Retinal pigment epithelial cell (primary cell): ENCODE data around the gene ALAS1.
A peak's percentile ranks its signal among the peaks of the same experiment; 100 is the strongest.

ENCODE experiments used
- DNase-seq: peaks from one replicate; pipeline ENCODE4 v3.0.0-alpha.2; 2010; ENCODE audit warnings: low read depth
- H3K4me3 ChIP-seq: 2 replicates; pipeline ENCODE4 v1.5.1; 2011; ENCODE audit warnings: mild to moderate bottlenecking, low read length, control low read depth, moderate library complexity
- CTCF ChIP-seq: conservative IDR thresholded peaks from 2 replicates; pipeline ENCODE4 v1.5.1; 2011; ENCODE audit warnings: low read depth, low read length, control low read depth, inconsistent platforms

Gene ALAS1

GRCh38 chr3:52200981-52201679, 3.2 kb downstream of the ALAS1 start:
- TF ChIP-seq CTCF: no peak
- no peak overlapping the region for H3K4me3 ChIP-seq
- no peak for DNase-seq

- no peak for TF ChIP-seq CTCF
- no peak for DNase-seq
- H3K4me3 ChIP-seq: no peak overlapping the region
These were observed 4.6 kb downstream of the ALAS1 start for GRCh38 chr3:52202384-52203077.

GRCh38 chr3:52203701-52204100, 5.7 kb downstream of the ALAS1 start:
- no peak overlapping the region for H3K4me3 ChIP-seq
- TF ChIP-seq CTCF: no peak
- no peak for DNase-seq

GRCh38 chr3:52204337-52205073, 6.5 kb downstream of the ALAS1 start:
- H3K4me3 ChIP-seq: no peak overlapping the region
- TF ChIP-seq CTCF: no peak
- DNase-seq: no peak

GRCh38 chr3:52205727-52206372, 7.9 kb downstream of the ALAS1 start:
- H3K4me3 ChIP-seq: no peak overlapping the region
- TF ChIP-seq CTCF: no peak
- peak; percentile 22 for DNase-seq

GRCh38 chr3:52208556-52208955, 10.6 kb downstream of the ALAS1 start:
- no peak for TF ChIP-seq CTCF
- H3K4me3 ChIP-seq: no peak overlapping the region
- DNase-seq: no peak
